Gastrocnemius medialis (tissue), 4 donors: Measurements from ENCODE around the gene PAX5. TPM values are rescaled to one million over a fixed set of nuclear protein-coding genes. Genes with fewer than 3 reads are reported as not detected.

ENCODE experiments used
- ATAC-seq, 2 donors: fragments of 150-250 bp; one replicate each; pipeline ENCODE4 v1.9.1; 2016
- DNase-seq, 2 donors: peaks; one replicate each; pipeline ENCODE4 v3.0.0-alpha.2; 2019
- H3K27ac ChIP-seq, 4 donors: fragments of 200-600 bp; sonication (generic); 1 replicate in 1 of 4; 2 replicates in 3 of 4; pipeline ENCODE4 v1.5.1; 2016 to 2018; ENCODE audit warnings: mild to moderate bottlenecking in 2 of 4, moderate library complexity in 1 of 4
- H3K27me3 ChIP-seq, 3 donors: fragments of 200-600 bp; sonication (generic) in 2 of 3; 1 replicate in 1 of 3; 2 replicates in 2 of 3; pipeline versions ENCODE4 v1.5.1 to v1.6.0; 2016 to 2019; ENCODE audit warnings: mild to moderate bottlenecking in 1 of 3, moderate library complexity in 1 of 3
- H3K36me3 ChIP-seq, 2 donors: fragments of 200-600 bp; sonication (generic) in 1 of 2; one replicate each; pipeline ENCODE4 v1.5.1; 2017 to 2018
- H3K4me1 ChIP-seq, 2 donors: fragments of 200-600 bp; sonication (generic) in 1 of 2; one replicate each; pipeline ENCODE4 v1.5.1; 2016 to 2017; ENCODE audit warnings: mild to moderate bottlenecking in 2 of 2
- H3K4me3 ChIP-seq, 4 donors: fragments of 200-600 bp; sonication (generic) in 3 of 4; 1 replicate in 1 of 4; 2 replicates in 3 of 4; pipeline ENCODE4 v1.5.1; 2016 to 2019; ENCODE audit warnings: mild to moderate bottlenecking in 2 of 4
- H3K9me3 ChIP-seq, 3 donors: fragments of 200-600 bp; sonication (generic) in 2 of 3; 1 replicate in 1 of 3; 2 replicates in 2 of 3; pipeline ENCODE4 v1.5.1; 2016 to 2019
- CTCF ChIP-seq, 5 experiments: fragments of 450-650 bp in 3 of 5; fragments of 200-600 bp in 2 of 5; sonication (generic) in 2 of 5; IDR thresholded peaks in 4 of 5; conservative IDR thresholded peaks in 1 of 5; 1 replicate in 4 of 5; 2 replicates in 1 of 5; pipeline ENCODE4 v1.5.1; 2016 to 2019; ENCODE audit warnings: antibody characterized with exemption in 5 of 5, mild to moderate bottlenecking in 3 of 5, moderate library complexity in 3 of 5
- POLR2A ChIP-seq, 2 donors: fragments of 450-650 bp; IDR thresholded peaks; one replicate each; pipeline ENCODE4 v1.6.1; 2017; ENCODE audit warnings: antibody characterized with exemption in 2 of 2, mild to moderate bottlenecking in 2 of 2, moderate library complexity in 2 of 2
- in situ Hi-C, 4 donors: fragments of 200-750 bp; cut with MboI; loops; one replicate each; pipeline versions ENCODE4 v1.15.0 to v1.8.0; 2017; ENCODE audit warnings: low sequenced_read_pairs in 4 of 4
- intact Hi-C: fragments of 100-400 bp; cut with DNase I; formaldehyde crosslinking; loops from one replicate; pipeline ENCODE4 v1.15.1; 2023; ENCODE audit warnings: low total_unique reads
- total RNA-seq, 4 donors: library from RNA; depleted of rRNA; stranded (reverse); fragments of >200 nt; gene quantifications; one replicate each; pipeline versions ENCODE4 v1.1.0 to v1.2.3, GENCODE V29; 2016

The PAX5 gene
- total RNA-seq, 4 donors from 2014 or later = 0.19 TPM; not detected in 3

- no peak for DNase-seq
- intact Hi-C loops (no loop called here), in situ Hi-C loops (no loop called here)
- ATAC-seq = no peak
- peaks cover 50 to 79% (median 69%) of the 10 kb centered on the region in 3 donors for H3K27me3 ChIP-seq
- H3K4me3 ChIP-seq = no peak overlapping the region
- H3K9me3 ChIP-seq = no peaks in the 10 kb centered on the region
- no peak for TF ChIP-seq POLR2A (IDR thresholded peaks at IDR 0.05)
- TF ChIP-seq CTCF (IDR thresholded peaks at IDR 0.05 in 4 of 5, conservative IDR thresholded peaks at IDR 0.05 in 1 of 5) = no peak
- H3K4me1 ChIP-seq = peaks cover 5 to 6% of the 10 kb centered on the region in 2 donors
- H3K36me3 ChIP-seq = no peaks in the 10 kb centered on the region
- H3K27ac ChIP-seq = no peak overlapping the region
Measured at GRCh38 chr9:37042421-37042820, 8.4 kb upstream of the PAX5 start.

DNA sequence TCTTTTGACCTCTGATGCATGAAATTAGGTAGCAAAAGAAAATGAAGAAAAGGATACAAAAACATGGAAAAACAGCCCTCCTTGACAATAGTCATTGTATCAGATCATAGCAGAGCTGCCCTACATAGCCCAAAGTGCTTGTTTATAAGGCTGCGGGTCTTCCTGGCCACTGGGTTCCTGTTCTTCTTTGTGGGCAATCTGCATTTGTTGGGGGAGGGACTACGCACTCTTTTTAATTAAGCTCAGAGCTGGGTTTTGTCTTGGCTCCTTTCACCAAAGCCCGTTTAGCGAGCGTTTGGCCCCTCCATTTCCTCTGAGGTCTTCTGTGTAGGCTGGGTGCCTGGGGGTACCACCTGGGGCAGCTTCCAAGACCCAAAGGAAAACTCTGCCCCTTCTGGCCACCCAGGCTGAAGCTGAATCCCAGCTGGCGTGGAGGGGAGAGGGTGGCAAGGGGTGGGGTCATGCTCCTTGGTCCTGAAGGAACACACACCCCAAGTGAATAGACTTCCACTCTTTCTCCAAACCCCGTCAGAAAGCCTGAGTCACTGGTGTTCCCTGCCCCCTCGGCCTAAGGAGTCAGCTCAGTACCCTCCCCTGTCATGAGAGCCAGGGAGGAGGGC is 6.5 kb upstream of the PAX5 start:
- H3K27ac ChIP-seq = no peak overlapping the region
- DNase-seq (no peak), ATAC-seq (no peak)
- H3K9me3 ChIP-seq = no peaks in the 10 kb centered on the region
- H3K4me1 ChIP-seq = peaks cover 12 to 20% of the 10 kb centered on the region in 2 donors
- no peaks in the 10 kb centered on the region for H3K36me3 ChIP-seq
- H3K4me3 ChIP-seq = no peak overlapping the region
- in situ Hi-C loops = no loop called here
- peaks cover 68 to 85% (median 81%) of the 10 kb centered on the region in 3 donors for H3K27me3 ChIP-seq
- TF ChIP-seq CTCF (IDR thresholded peaks at IDR 0.05 in 4 of 5, conservative IDR thresholded peaks at IDR 0.05 in 1 of 5) = no peak
- TF ChIP-seq POLR2A (IDR thresholded peaks at IDR 0.05) = no peak
- intact Hi-C loops = no loop called here

DNA sequence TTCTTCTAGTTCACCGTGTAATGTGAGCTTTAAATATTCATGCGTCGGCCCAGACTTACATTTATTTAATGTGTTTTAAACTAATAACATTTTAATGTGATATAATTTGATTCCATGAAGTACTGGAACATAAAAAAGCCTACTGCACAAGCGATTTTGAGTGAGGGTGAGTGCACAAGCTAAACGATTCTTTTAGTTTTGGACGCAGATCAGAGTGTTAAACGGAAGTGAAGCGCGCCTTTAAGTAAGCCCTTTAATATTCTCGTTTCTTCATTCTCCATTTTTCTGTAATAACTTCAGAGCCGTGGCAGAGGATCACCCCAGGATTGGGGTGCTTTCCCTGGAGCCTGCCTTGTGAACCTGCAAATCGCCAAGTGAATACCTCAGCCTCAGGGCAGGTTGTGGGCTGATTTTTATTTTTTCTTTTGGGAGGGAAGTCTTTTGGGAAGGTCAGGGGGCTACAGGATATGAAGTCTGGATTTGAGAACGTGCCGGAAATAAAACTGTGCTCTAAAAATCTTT is 4.9 kb upstream of the PAX5 start:
- intact Hi-C loops = no loop called here
- DNase-seq (no peak), ATAC-seq (no peak)
- Histone ChIP-seq H3K27ac (no peak overlapping the region), H3K4me1 (peaks cover 25 to 26% of the 10 kb centered on the region in 2 donors), H3K36me3 (no peaks in the 10 kb centered on the region), H3K9me3 (no peaks in the 10 kb centered on the region), H3K4me3 (no peak overlapping the region), H3K27me3 (peaks cover 81 to 90% (median 88%) of the 10 kb centered on the region in 3 donors)
- TF ChIP-seq CTCF (IDR thresholded peaks at IDR 0.05 in 4 of 5, conservative IDR thresholded peaks at IDR 0.05 in 1 of 5) = no peak
- TF ChIP-seq POLR2A (IDR thresholded peaks at IDR 0.05) = no peak
- in situ Hi-C loops = no loop called here

- peak overlapping the region in 1 of 4 donors; percentile 89 for H3K4me3 ChIP-seq
- TF ChIP-seq CTCF (IDR thresholded peaks at IDR 0.05 in 4 of 5, conservative IDR thresholded peaks at IDR 0.05 in 1 of 5) = no peak
- TF ChIP-seq POLR2A (IDR thresholded peaks at IDR 0.05) = no peak
- no peak overlapping the region for H3K27ac ChIP-seq
- H3K36me3 ChIP-seq = no peaks in the 10 kb centered on the region
- ATAC-seq (no peak), DNase-seq (no peak)
- in situ Hi-C loops (no loop called here), intact Hi-C loops (no loop called here)
- H3K4me1 ChIP-seq = peaks cover 25 to 26% of the 10 kb centered on the region in 2 donors
- H3K9me3 ChIP-seq = no peaks in the 10 kb centered on the region
- H3K27me3 ChIP-seq = peaks cover 87 to 91% (median 90%) of the 10 kb centered on the region in 3 donors
Measured at GRCh38 chr9:37038302-37038942, 4.4 kb upstream of the PAX5 start.
